ENCODE results near the gene FAM83C. TPM values are rescaled to one million over a fixed set of nuclear protein-coding genes. Genes with fewer than 3 reads are reported as not detected.

Gene FAM83C
- total RNA-seq, 2 experiments from 2014 or later, result not detected

DNA sequence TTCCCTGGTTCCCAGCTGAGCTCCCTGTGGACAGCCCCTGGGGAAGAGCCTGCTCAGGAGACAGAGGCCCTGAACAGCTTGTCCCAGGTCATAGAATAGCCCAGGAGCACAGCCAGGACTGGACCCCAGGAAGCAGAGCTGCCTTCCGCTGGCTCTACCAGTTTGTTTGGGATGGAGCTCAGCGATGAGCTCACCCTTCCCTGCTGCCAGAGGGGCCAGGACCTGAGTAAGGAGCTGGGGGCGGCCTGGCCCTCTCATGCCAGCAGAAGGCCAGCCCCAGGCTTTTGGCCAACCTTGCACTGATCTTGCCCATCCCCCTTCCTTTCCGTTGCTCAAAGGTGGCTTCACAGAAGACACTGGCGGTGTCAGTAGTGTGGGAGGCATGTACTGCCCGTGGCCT lies 31.8 kb downstream of the FAM83C start:
- ChIA-PET POLR2A (no interaction called here), CTCF (ENCODE audit: unreplicated experiment) (no interaction called here)
- Histone ChIP-seq H2AFZ (ENCODE audit: low read length) (no peak overlapping the region), H3K4me2 (ENCODE audit: low read length) (no peak overlapping the region), H3K9me2 (ENCODE audit: insufficient read depth, low read length) (no peaks in the 10 kb centered on the region), H3K27ac (ENCODE audit: low read depth, low read length, poor library complexity, severe bottlenecking) (no peak overlapping the region), H3K4me1 (ENCODE audit: insufficient read depth, low read length, poor library complexity, severe bottlenecking) (no peaks in the 10 kb centered on the region), H4K20me1 (ENCODE audit: insufficient read depth, low read length) (no peaks in the 10 kb centered on the region), H3K36me3 (ENCODE audit: insufficient read depth, low read length) (no peaks in the 10 kb centered on the region), H3K4me3 (ENCODE audit: low read depth, low read length, poor library complexity, severe bottlenecking) (no peak overlapping the region), H3K79me2 (ENCODE audit: insufficient read depth, low read depth, low read length) (no peaks in the 10 kb centered on the region), H3K9me3 (ENCODE audit: low read length) (no peaks in the 10 kb centered on the region)
- no TSS peak for BruUV-seq (replicated peaks)
- intact Hi-C loops (cut with micrococcal nuclease; ENCODE audit: unreplicated experiment), result no loop called here
- TF ChIP-seq, protein P1, sequence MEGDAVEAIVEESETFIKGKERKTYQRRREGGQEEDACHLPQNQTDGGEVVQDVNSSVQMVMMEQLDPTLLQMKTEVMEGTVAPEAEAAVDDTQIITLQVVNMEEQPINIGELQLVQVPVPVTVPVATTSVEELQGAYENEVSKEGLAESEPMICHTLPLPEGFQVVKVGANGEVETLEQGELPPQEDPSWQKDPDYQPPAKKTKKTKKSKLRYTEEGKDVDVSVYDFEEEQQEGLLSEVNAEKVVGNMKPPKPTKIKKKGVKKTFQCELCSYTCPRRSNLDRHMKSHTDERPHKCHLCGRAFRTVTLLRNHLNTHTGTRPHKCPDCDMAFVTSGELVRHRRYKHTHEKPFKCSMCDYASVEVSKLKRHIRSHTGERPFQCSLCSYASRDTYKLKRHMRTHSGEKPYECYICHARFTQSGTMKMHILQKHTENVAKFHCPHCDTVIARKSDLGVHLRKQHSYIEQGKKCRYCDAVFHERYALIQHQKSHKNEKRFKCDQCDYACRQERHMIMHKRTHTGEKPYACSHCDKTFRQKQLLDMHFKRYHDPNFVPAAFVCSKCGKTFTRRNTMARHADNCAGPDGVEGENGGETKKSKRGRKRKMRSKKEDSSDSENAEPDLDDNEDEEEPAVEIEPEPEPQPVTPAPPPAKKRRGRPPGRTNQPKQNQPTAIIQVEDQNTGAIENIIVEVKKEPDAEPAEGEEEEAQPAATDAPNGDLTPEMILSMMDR (conservative IDR thresholded peaks at IDR 0.05; ENCODE audit: low read length), result no peak
- TF ChIP-seq EZH2phosphoT487 (IDR thresholded peaks at IDR 0.05; ENCODE audit: borderline replicate concordance, low read depth, low read length), result no peak
- no peak for DNase-seq (ENCODE audit: low spot score)

DNA sequence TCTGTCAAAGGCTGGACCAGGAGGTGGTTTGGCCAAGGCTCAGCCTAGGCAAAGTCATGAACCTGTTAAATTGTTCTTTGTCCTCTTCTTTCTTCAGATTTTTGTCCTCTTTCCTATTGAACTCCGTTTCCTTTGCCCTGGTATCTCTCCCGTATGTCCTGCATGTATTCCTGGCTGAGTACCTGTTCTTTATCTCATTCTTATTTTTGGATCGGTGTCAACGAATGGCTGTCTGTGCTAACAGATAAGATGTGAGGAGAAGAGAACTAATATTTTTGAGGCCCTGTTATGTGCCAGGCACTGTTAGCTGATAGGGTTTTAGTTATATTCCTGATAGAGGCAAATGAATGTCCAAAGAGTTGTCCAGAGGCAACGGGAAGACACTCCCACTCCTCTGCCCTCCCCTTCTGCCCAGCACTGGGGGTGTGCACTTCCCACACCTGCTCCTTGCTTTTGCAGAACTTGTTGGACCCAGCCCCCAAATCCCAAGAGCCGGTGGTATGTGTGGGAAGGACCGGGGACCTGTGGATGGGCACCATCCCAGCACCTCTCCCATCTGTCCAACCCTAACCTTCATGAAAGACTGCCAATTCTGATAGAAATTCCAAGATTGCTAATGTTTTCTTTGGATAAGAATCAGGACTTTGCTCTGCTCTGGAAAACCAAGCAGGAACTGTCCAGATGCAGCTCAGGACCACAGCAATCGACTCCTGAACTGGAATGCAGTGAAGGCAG lies 34.9 kb downstream of the FAM83C start:
- H3K36me3 ChIP-seq (ENCODE audit: insufficient read depth, low read length), result no peaks in the 10 kb centered on the region
- no peak overlapping the region for H3K27ac ChIP-seq (ENCODE audit: low read depth, low read length, poor library complexity, severe bottlenecking)
- TF ChIP-seq EZH2phosphoT487 (IDR thresholded peaks at IDR 0.05; ENCODE audit: borderline replicate concordance, low read depth, low read length), result no peak
- TF ChIP-seq, protein P1 (conservative IDR thresholded peaks at IDR 0.05; ENCODE audit: low read length), result no peak
- H3K9me2 ChIP-seq (ENCODE audit: insufficient read depth, low read length), result no peaks in the 10 kb centered on the region
- CTCF ChIA-PET (ENCODE audit: unreplicated experiment), result no interaction called here
- H3K4me3 ChIP-seq (ENCODE audit: low read depth, low read length, poor library complexity, severe bottlenecking), result no peak overlapping the region
- POLR2A ChIA-PET, result interaction anchor here (0.5 kb wide), 1 partner anchor 379 kb away, joined by 3 read pairs; no protein-coding TSS in a partner anchor
- BruUV-seq (replicated peaks), result no TSS peak
- intact Hi-C loops (cut with micrococcal nuclease; ENCODE audit: unreplicated experiment), result no loop called here
- no peaks in the 10 kb centered on the region for H4K20me1 ChIP-seq (ENCODE audit: insufficient read depth, low read length)
- H3K79me2 ChIP-seq (ENCODE audit: insufficient read depth, low read depth, low read length), result no peaks in the 10 kb centered on the region
- H3K9me3 ChIP-seq (ENCODE audit: low read length), result no peaks in the 10 kb centered on the region
- no peaks in the 10 kb centered on the region for H3K4me1 ChIP-seq (ENCODE audit: insufficient read depth, low read length, poor library complexity, severe bottlenecking)
- no peak overlapping the region for H3K4me2 ChIP-seq (ENCODE audit: low read length)
- H2AFZ ChIP-seq (ENCODE audit: low read length), result no peak overlapping the region
- DNase-seq (ENCODE audit: low spot score), result no peak

DNA sequence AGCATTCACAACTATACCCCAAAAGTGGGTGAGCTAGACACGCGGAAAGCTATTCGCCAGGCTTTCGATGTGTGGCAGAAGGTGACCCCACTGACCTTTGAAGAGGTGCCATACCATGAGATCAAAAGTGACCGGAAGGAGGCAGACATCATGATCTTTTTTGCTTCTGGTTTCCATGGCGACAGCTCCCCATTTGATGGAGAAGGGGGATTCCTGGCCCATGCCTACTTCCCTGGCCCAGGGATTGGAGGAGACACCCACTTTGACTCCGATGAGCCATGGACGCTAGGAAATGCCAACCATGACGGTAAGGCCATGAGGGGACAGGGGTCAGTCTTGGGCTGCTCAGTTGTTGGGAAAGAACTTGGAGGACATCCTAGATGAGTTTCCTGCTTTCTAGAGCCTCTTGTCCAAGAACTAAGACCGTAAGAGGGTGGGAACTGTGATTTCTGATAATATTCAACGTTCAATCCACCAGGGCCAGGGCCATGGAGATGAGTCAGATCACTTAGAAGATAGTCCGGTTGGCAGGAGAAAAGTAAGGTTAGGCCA lies 37.7 kb downstream of the FAM83C start:
- intact Hi-C loops (cut with micrococcal nuclease; ENCODE audit: unreplicated experiment), result no loop called here
- ChIA-PET CTCF (ENCODE audit: unreplicated experiment) (no interaction called here), POLR2A (no interaction called here)
- Histone ChIP-seq H3K9me2 (ENCODE audit: insufficient read depth, low read length) (no peaks in the 10 kb centered on the region), H3K36me3 (ENCODE audit: insufficient read depth, low read length) (no peaks in the 10 kb centered on the region), H3K9me3 (ENCODE audit: low read length) (no peaks in the 10 kb centered on the region), H3K4me3 (ENCODE audit: low read depth, low read length, poor library complexity, severe bottlenecking) (no peak overlapping the region), H3K4me2 (ENCODE audit: low read length) (no peak overlapping the region), H3K4me1 (ENCODE audit: insufficient read depth, low read length, poor library complexity, severe bottlenecking) (peaks cover 5% of the 10 kb centered on the region), H3K79me2 (ENCODE audit: insufficient read depth, low read depth, low read length) (no peaks in the 10 kb centered on the region), H3K27ac (ENCODE audit: low read depth, low read length, poor library complexity, severe bottlenecking) (no peak overlapping the region), H4K20me1 (ENCODE audit: insufficient read depth, low read length) (no peaks in the 10 kb centered on the region), H2AFZ (ENCODE audit: low read length) (no peak overlapping the region)
- TF ChIP-seq, protein P1 (conservative IDR thresholded peaks at IDR 0.05; ENCODE audit: low read length), result no peak
- BruUV-seq (replicated peaks), result no TSS peak
- no peak for DNase-seq (ENCODE audit: low spot score)

Data from OCI-LY7 (cell line).